WTC11 (cell line): Measurements from ENCODE around the gene CTDSP2. TPM values are rescaled to one million over a fixed set of nuclear protein-coding genes. Genes with fewer than 3 reads are reported as not detected.

Source experiments
- ATAC-seq: fragments of 200-7000 bp; cut with Tn5 transposase; 2 replicates; pipeline ENCODE4 v1.10.0; 2021; ENCODE audit warnings: mild to moderate bottlenecking, moderate library complexity
- CTCF ChIA-PET: fragments of 300-600 bp; sonication (Branson Sonifier 250); formaldehyde crosslinking; loops from one replicate; lab custom pipeline; 2021; ENCODE audit warnings: antibody characterized with exemption; lab: Charles Lee
- POLR2A ChIA-PET: fragments of 350-600 bp; sonication (Branson Sonifier 250); formaldehyde crosslinking; loops from one replicate; lab custom pipeline; 2021; ENCODE audit warnings: antibody characterized with exemption; lab: Charles Lee
- DNase-seq: peaks from one replicate; pipeline ENCODE4 v3.0.0; 2021; ENCODE audit warnings: low spot score
- H3K27ac Mint-ChIP-seq: 2 replicates; pipeline ENCODE4 v1.8.0; 2021; ENCODE audit warnings: mixed read lengths
- H3K27me3 Mint-ChIP-seq: 2 replicates; pipeline ENCODE4 v1.8.0; 2021; ENCODE audit warnings: low read depth, mild to moderate bottlenecking, moderate library complexity, mixed read lengths
- H3K36me3 Mint-ChIP-seq: 2 replicates; pipeline ENCODE4 v1.8.0; 2021; ENCODE audit warnings: mixed read lengths
- H3K4me1 Mint-ChIP-seq: 2 replicates; pipeline ENCODE4 v1.8.0; 2022; ENCODE audit warnings: mixed read lengths
- H3K4me3 Mint-ChIP-seq: 2 replicates; pipeline ENCODE4 v1.8.0; 2021; ENCODE audit warnings: mild to moderate bottlenecking, moderate library complexity, mixed read lengths
- H3K9me3 Mint-ChIP-seq: 2 replicates; pipeline ENCODE4 v1.8.0; 2021; ENCODE audit warnings: mixed read lengths
- AFF4 ChIP-seq: sonication (generic); formaldehyde crosslinking; IDR thresholded peaks from 2 replicates; pipeline ENCODE4 v1.8.1; 2023; ENCODE audit warnings: mild to moderate bottlenecking, missing genetic modification reagents, borderline replicate concordance
- ATF6 ChIP-seq: sonication (generic); formaldehyde crosslinking; IDR thresholded peaks from 2 replicates; pipeline ENCODE4 v1.8.1; 2023; ENCODE audit warnings: mild to moderate bottlenecking, missing genetic modification reagents
- CTCF ChIP-seq: fragments of 200-600 bp; IDR thresholded peaks from 2 replicates; pipeline ENCODE4 v1.8.0; 2022; ENCODE audit warnings: antibody characterized with exemption
- ERG ChIP-seq: fragments of 250-450 bp; sonication (Bioruptor Pico); IDR thresholded peaks from 2 replicates; pipeline ENCODE4 v1.8.0; 2021; ENCODE audit warnings: mild to moderate bottlenecking
- FOXK1 ChIP-seq: sonication (generic); formaldehyde crosslinking; IDR thresholded peaks from 2 replicates; pipeline ENCODE4 v1.8.0; 2022; ENCODE audit warnings: mild to moderate bottlenecking, moderate library complexity, missing genetic modification reagents
- GABPB1 ChIP-seq: sonication (generic); formaldehyde crosslinking; IDR thresholded peaks from 2 replicates; pipeline ENCODE4 v1.8.1; 2023; ENCODE audit warnings: mild to moderate bottlenecking, missing genetic modification reagents
- GRHL2 ChIP-seq: fragments of 250-450 bp; sonication (Bioruptor Pico); IDR thresholded peaks from 2 replicates; pipeline ENCODE4 v1.8.0; 2022; ENCODE audit warnings: mild to moderate bottlenecking, moderate library complexity; ENCODE audit not compliant: insufficient replicate concordance, severe bottlenecking
- JUN ChIP-seq: sonication (generic); formaldehyde crosslinking; IDR thresholded peaks from 2 replicates; pipeline ENCODE4 v1.8.0; 2023; ENCODE audit warnings: mild to moderate bottlenecking, missing genetic modification reagents
- NFATC4 ChIP-seq: fragments of 250-450 bp; sonication (Bioruptor Pico); IDR thresholded peaks from 2 replicates; pipeline ENCODE4 v1.9.0; 2021; ENCODE audit warnings: mild to moderate bottlenecking
- USF2 ChIP-seq: sonication (generic); formaldehyde crosslinking; IDR thresholded peaks from 2 replicates; pipeline ENCODE4 v1.8.1; 2023; ENCODE audit warnings: mild to moderate bottlenecking, missing genetic modification reagents, moderate library complexity
- ZNF263 ChIP-seq: sonication (generic); formaldehyde crosslinking; IDR thresholded peaks from 2 replicates; pipeline ENCODE4 v1.8.1; 2022; ENCODE audit warnings: low read depth, mild to moderate bottlenecking, moderate library complexity, missing genetic modification reagents
- ZNF425 ChIP-seq: fragments of 250-450 bp; sonication (Bioruptor Pico); conservative IDR thresholded peaks from 2 replicates; pipeline ENCODE4 v1.9.0; 2021; ENCODE audit warnings: mild to moderate bottlenecking
- ZNF532 ChIP-seq: fragments of 250-450 bp; sonication (Bioruptor Pico); IDR thresholded peaks from 2 replicates; pipeline ENCODE4 v1.9.0; 2021; ENCODE audit warnings: mild to moderate bottlenecking, borderline replicate concordance
- total RNA-seq: library from RNA; stranded (reverse); gene quantifications from 3 replicates; pipeline ENCODE4 v1.2.3, GENCODE V29; 2021

CTDSP2 gene
- total RNA-seq, 1 experiment from 2014 or later, result 122 TPM

GRCh38 chr12:57802607-57803006 is 43.9 kb downstream of the CTDSP2 start (continued):
- no peak for TF ChIP-seq ZNF532 (CRISPR knock-in tag)
- TF ChIP-seq NFATC4 (CRISPR knock-in tag), result no peak
- TF ChIP-seq FOXK1 (CRISPR knock-in tag), result no peak
- no peak for TF ChIP-seq ATF6 (CRISPR knock-in tag)

GRCh38 chr12:57800965-57801364 is 45.6 kb downstream of the CTDSP2 start:
- Mint-ChIP-seq H3K27ac (no peak overlapping the region), H3K36me3 (peaks cover 13% of the 10 kb centered on the region), H3K27me3 (no peaks in the 10 kb centered on the region), H3K4me1 (no peaks in the 10 kb centered on the region), H3K4me3 (no peak overlapping the region), H3K9me3 (no peaks in the 10 kb centered on the region)
- POLR2A ChIA-PET, result interaction anchor here (0.7 to 1.0 kb wide), 2 partner anchors 45 to 1085 kb away, joined by 4 to 5 read pairs; no protein-coding TSS in a partner anchor
- no peak for ATAC-seq
- CTCF ChIA-PET, result interaction anchor here (1.4 to 4.2 kb wide), 2 partner anchors 13 to 34 kb away, joined by 3 to 60 read pairs; partner anchors contain the start of gene CYP27B1
- no peak for DNase-seq
- TF ChIP-seq ZNF263 (CRISPR knock-in tag) (no peak), JUN (CRISPR knock-in tag) (no peak), NFATC4 (CRISPR knock-in tag) (no peak), ZNF425 (no peak), GABPB1 (CRISPR knock-in tag) (no peak), ZNF532 (CRISPR knock-in tag) (no peak), USF2 (no peak), ERG (CRISPR knock-in tag) (no peak), AFF4 (CRISPR knock-in tag) (no peak), CTCF (no peak), GRHL2 (CRISPR knock-in tag) (no peak)
